Breast epithelium (tissue), 4 donors: ENCODE results near the gene PARD3B. TPM values are rescaled to one million over a fixed set of nuclear protein-coding genes. Genes with fewer than 3 reads are reported as not detected.

Experiments used
- DNase-seq, 2 donors: peaks; one replicate each; pipeline ENCODE4 v3.0.0-alpha.2; 2019; ENCODE audit warnings: low spot score in 2 of 2
- H3K27ac ChIP-seq, 2 donors: fragments of 200-600 bp; sonication (generic) in 1 of 2; one replicate each; pipeline ENCODE4 v1.5.1; 2016 to 2019; ENCODE audit warnings: mild to moderate bottlenecking in 1 of 2
- H3K27me3 ChIP-seq, 2 donors: fragments of 200-600 bp; sonication (generic) in 1 of 2; one replicate each; pipeline versions ENCODE4 v1.5.1 to v1.6.0; 2017 to 2019; ENCODE audit warnings: control low read depth in 1 of 2, mild to moderate bottlenecking in 1 of 2
- H3K36me3 ChIP-seq: fragments of 200-600 bp; one replicate; pipeline ENCODE4 v1.5.1; 2019
- H3K4me1 ChIP-seq, 2 donors: fragments of 200-600 bp; sonication (generic); one replicate each; pipeline ENCODE4 v1.5.1; 2016 to 2019; ENCODE audit warnings: control low read depth in 1 of 2
- H3K4me3 ChIP-seq, 3 donors: fragments of 200-600 bp; sonication (generic); 1 replicate in 2 of 3; 2 replicates in 1 of 3; pipeline ENCODE4 v1.5.1; 2016 to 2019; ENCODE audit warnings: mild to moderate bottlenecking in 3 of 3, moderate library complexity in 2 of 3
- H3K9me3 ChIP-seq, 2 donors: fragments of 200-600 bp; sonication (generic) in 1 of 2; one replicate each; pipeline ENCODE4 v1.5.1; 2016 to 2019; ENCODE audit warnings: control low read depth in 1 of 2
- POLR2A ChIP-seq: fragments of 450-650 bp; IDR thresholded peaks from one replicate; pipeline ENCODE4 v1.6.1; 2016; ENCODE audit warnings: antibody characterized with exemption, mild to moderate bottlenecking, moderate library complexity
- POLR2AphosphoS5 ChIP-seq, 3 donors: sonication (generic); formaldehyde crosslinking; IDR thresholded peaks; one replicate each; pipeline ENCODE4 v1.6.1; 2017; ENCODE audit warnings: antibody characterized with exemption in 3 of 3
- intact Hi-C: fragments of 100-400 bp; cut with DNase I; formaldehyde crosslinking; loops from one replicate; pipeline ENCODE4 v1.15.1; 2023; ENCODE audit warnings: low total_unique reads
- total RNA-seq, 3 donors: library from RNA; depleted of rRNA; stranded (reverse); fragments of >200 nt; gene quantifications; one replicate each; pipeline ENCODE4 v1.1.0, GENCODE V29; 2016
- TF ChIP-seq, protein P1 (sequence below), 3 donors: fragments of 450-650 bp; IDR thresholded peaks; one replicate each; pipeline ENCODE4 v1.5.1; 2016 to 2017; ENCODE audit warnings: antibody characterized with exemption in 3 of 3, mild to moderate bottlenecking in 3 of 3, moderate library complexity in 3 of 3

The PARD3B gene
- total RNA-seq, 3 donors from 2014 or later: 24.6 to 66.2 (median 25.9) TPM

DNA sequence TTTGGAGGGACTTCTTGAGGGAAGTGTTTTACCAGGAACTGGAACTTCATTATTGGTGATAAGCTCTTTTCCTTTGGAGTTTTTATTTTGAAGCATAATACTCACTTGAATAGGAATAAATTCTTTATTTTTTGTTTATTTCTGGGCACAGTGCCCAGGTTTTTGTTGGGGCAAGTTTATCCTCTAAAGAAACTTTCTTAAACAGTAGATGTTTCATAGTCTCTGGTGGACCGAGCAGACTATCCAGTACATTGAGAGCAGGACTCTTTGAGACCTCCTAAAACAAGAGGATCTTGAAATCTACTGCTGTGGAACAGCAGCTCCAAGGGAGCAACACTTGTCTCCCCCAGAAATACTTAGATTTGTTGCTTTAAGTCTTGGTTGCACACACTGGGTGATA, 109.4 kb downstream of the PARD3B start:
- DNase-seq: no peak
- no peak overlapping the region for H3K4me3 ChIP-seq
- H3K36me3 ChIP-seq: no peaks in the 10 kb centered on the region
- no peaks in the 10 kb centered on the region for H3K4me1 ChIP-seq
- TF ChIP-seq, protein P1, sequence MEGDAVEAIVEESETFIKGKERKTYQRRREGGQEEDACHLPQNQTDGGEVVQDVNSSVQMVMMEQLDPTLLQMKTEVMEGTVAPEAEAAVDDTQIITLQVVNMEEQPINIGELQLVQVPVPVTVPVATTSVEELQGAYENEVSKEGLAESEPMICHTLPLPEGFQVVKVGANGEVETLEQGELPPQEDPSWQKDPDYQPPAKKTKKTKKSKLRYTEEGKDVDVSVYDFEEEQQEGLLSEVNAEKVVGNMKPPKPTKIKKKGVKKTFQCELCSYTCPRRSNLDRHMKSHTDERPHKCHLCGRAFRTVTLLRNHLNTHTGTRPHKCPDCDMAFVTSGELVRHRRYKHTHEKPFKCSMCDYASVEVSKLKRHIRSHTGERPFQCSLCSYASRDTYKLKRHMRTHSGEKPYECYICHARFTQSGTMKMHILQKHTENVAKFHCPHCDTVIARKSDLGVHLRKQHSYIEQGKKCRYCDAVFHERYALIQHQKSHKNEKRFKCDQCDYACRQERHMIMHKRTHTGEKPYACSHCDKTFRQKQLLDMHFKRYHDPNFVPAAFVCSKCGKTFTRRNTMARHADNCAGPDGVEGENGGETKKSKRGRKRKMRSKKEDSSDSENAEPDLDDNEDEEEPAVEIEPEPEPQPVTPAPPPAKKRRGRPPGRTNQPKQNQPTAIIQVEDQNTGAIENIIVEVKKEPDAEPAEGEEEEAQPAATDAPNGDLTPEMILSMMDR (IDR thresholded peaks at IDR 0.05): no peak
- TF ChIP-seq POLR2AphosphoS5 (IDR thresholded peaks at IDR 0.05) (no peak), POLR2A (no peak)
- intact Hi-C loops: no loop called here
- no peaks in the 10 kb centered on the region for H3K9me3 ChIP-seq
- no peaks in the 10 kb centered on the region for H3K27me3 ChIP-seq
- H3K27ac ChIP-seq: no peak overlapping the region

DNA sequence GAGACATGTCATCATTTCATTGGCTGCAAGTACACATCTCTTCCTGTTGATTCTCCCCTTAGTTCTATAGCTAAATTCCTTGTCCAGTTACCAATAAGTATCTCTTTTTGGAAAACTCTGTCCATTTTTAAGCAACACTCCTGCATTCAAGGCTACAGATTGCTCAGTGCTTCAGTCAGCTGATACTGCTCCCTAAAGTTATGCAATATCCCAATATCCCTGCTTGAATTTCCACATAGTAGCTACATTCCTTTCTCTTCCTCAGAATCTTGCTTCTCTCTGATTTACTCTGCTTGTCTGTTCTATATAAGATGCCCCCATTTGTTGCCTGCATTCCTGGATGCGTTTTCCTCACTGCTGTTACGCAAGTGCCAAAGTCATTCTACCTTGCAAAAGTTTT, 109.8 kb downstream of the PARD3B start:
- no peak overlapping the region for H3K4me3 ChIP-seq
- intact Hi-C loops: no loop called here

DNA sequence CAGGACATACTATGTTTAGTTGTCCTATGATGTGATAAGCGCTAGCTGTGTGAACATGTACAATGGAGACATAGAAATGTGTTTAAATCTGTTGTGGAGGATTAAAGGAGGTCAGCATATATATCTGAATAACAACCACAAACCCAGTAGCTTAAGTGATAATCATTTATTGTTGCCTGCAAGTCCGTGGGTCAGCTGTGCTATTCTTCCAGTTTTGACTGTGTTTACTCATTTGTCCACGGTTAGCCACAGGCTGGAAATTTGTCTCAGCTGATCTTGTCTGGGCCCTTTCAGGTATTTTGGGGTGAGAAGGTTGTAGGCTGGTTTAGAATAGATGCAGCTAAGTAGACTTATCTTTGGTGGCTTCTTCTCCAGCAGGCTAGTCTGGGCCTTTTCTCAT, 110.4 kb downstream of the PARD3B start:
- TF ChIP-seq, protein P1 (IDR thresholded peaks at IDR 0.05): no peak
- TF ChIP-seq POLR2AphosphoS5 (IDR thresholded peaks at IDR 0.05) (no peak), POLR2A (no peak)
- Histone ChIP-seq H3K4me1 (no peaks in the 10 kb centered on the region), H3K9me3 (no peaks in the 10 kb centered on the region), H3K27ac (no peak overlapping the region), H3K36me3 (no peaks in the 10 kb centered on the region), H3K27me3 (no peaks in the 10 kb centered on the region), H3K4me3 (no peak overlapping the region)
- no peak for DNase-seq
- intact Hi-C loops: no loop called here

More for the DNA sequence above, 109.8 kb downstream of the PARD3B start:
- Histone ChIP-seq H3K9me3 (no peaks in the 10 kb centered on the region), H3K36me3 (no peaks in the 10 kb centered on the region), H3K27me3 (no peaks in the 10 kb centered on the region), H3K27ac (no peak overlapping the region), H3K4me1 (no peaks in the 10 kb centered on the region)
- DNase-seq: no peak
- TF ChIP-seq POLR2A (no peak), POLR2AphosphoS5 (IDR thresholded peaks at IDR 0.05) (no peak)
- TF ChIP-seq, protein P1 (IDR thresholded peaks at IDR 0.05): no peak

DNA sequence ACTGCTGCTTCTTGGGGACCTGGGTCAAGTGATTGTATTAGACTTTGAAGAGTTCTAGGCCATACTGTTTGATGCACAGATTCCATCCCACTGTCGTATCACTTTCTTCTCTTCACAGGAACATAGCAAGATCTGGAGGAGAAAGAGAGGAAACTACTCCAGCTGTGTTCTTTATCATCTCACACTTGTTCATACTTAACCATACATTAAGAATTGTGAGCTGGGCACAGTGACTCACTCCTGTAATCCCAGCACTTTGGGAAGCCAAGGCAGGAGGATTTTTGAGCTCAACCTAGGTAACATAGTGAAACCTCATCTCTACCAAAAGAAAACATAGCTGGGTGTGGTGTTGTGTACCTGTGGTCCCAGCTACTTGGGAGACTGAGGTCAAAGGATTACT, 111.7 kb downstream of the PARD3B start:
- DNase-seq: no peak
- Histone ChIP-seq H3K27ac (no peak overlapping the region), H3K4me3 (no peak overlapping the region), H3K27me3 (no peaks in the 10 kb centered on the region), H3K4me1 (no peaks in the 10 kb centered on the region), H3K9me3 (no peaks in the 10 kb centered on the region), H3K36me3 (no peaks in the 10 kb centered on the region)
- no peak for TF ChIP-seq POLR2A
- TF ChIP-seq, protein P1 (IDR thresholded peaks at IDR 0.05): no peak
- no peak for TF ChIP-seq POLR2AphosphoS5 (IDR thresholded peaks at IDR 0.05)
- intact Hi-C loops: no loop called here

DNA sequence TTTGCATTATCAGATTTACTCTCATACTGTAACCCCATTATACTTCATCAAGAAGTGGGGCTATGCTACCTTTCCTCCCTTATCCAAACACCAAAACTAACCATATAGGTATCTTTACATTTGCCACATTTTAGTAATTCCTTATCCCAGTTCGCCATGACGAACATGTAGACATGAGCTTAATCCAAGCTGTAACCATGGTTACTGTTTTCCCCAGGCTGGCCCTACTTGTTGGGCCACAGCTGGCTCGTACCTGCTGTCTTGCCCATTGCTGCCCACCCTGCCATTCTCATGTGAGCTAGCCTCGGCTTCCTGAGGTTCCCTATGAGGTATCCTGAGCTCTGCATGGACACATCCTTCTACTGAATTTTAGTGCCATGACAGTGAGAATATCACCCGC, 117.7 kb downstream of the PARD3B start:
- Histone ChIP-seq H3K9me3 (no peaks in the 10 kb centered on the region), H3K27me3 (no peaks in the 10 kb centered on the region), H3K4me3 (no peak overlapping the region), H3K36me3 (no peaks in the 10 kb centered on the region), H3K4me1 (peaks cover 0 to 5% of the 10 kb centered on the region in 2 donors), H3K27ac (no peak overlapping the region)
- TF ChIP-seq POLR2A (no peak), POLR2AphosphoS5 (IDR thresholded peaks at IDR 0.05) (no peak)
- TF ChIP-seq, protein P1 (IDR thresholded peaks at IDR 0.05): no peak
- intact Hi-C loops: no loop called here
- no peak for DNase-seq
